GM18861 (cell line): ENCODE measurements around the gene STK40.

Experiments used
- ATAC-seq: cut with Tn5 transposase; IDR thresholded peaks from one replicate; pipeline ENCODE4 v1.9.1; 2021; ENCODE audit not compliant: unreplicated experiment

Gene STK40

DNA sequence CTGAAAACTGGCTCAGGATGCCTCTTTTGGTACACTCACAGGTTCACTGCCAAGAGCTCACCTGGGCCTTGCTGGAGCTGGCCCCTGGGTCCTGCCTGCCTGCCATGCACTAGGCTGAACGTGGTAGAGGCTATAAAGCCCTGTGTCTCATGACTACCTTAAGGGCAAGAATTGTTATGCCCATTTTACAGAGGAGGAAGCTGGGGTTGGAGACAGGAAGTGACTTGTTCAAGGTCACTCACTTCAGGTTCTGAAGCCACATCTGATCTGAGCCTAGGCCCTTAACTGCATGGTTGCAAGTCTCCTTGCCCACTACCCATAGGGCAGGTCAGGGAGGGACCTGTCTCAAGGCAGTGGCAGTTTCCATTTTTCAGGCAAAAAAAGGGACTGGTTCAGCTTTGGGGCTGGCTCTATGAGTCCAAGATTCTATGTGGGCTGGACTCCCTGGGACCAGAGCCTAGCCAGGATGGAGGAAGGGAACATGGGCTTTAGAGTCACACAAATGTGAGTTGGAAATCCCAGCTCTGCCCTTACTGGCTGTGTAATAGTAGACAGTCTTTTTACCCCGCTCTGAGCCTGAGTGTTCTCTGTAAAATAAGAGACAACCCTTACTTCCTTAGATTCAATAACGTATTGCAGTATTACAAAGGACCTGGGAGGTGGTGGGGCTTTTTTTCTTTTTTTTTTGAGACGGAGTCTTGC is 7.8 kb downstream of the STK40 start:
- ATAC-seq: no peak

DNA sequence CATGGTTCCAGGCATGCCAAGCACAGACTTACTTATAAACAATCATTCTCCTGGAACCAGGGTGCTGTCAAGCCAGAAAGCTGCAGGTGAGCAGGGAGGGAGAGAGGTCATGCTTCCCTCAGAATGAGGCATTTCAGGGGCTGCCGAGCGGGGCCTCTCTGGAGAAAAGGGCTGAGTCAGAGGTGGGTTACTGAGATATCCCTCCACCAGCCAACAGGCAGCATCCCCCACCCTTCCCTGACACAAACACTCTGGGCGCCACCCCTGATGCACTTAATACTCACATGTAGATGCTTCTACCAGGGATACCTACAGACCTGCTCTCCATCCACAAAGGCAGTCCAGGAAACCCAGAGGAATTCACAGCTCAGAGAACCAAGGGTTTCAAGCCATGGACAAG is 13.1 kb downstream of the STK40 start:
- ATAC-seq: no peak

DNA sequence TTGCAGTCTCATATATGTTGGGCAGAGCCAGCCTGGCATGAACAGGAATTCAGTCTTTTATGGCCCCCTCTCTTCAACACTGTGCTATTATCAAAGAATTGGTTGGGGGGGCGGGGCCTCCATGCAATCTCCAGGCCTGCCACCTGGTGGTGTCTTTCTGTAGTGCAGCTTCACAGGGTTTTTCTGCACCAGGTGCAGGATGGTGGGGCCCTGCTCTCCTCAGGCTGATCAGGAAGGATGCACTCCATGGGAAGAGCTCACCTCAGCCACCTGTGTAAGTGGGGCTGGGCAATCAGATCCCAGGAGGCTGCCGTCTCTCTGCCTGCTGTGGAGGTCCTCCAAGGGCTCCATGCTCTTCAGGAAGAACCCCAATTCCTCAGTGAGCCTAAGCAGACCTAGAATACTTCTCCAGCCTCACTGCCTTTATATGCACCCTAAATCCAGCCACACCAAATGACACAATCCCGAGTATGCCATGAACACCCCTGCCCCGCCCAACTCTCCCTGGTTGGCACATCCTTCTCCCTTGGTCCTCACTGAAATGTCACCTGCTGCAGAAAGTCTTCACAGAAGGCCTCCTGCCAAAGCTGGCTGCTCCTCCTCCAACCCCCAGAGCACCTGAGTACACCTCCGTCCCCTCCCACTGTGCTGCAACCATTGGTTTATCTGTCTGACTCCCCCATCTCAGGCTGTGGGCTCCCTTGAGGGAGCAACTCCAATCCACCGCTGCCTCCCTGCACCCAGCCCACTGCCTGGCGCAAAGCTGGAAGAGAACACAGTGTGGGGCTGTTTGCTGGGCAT is 16.5 kb downstream of the STK40 start:
- ATAC-seq: no peak

DNA sequence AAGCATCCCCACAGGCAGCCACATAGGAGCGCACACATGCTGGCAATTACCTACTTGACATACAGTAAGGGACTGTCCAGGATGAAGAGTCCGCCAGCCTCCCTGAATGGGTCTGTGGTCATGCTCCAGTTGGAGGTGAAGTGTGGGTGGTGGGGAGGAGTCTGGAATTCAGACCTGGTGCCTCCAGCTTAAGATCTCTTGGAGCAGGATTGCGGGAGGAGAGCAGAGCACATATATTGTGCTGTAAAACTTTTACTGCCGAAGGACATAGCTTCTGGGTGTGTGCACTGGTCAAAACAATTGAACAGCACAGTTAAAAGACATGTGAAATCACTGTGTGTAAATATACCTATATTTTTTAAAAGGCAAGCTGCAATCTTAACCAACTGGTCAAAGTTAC is 17.9 kb downstream of the STK40 start:
- no peak for ATAC-seq

DNA sequence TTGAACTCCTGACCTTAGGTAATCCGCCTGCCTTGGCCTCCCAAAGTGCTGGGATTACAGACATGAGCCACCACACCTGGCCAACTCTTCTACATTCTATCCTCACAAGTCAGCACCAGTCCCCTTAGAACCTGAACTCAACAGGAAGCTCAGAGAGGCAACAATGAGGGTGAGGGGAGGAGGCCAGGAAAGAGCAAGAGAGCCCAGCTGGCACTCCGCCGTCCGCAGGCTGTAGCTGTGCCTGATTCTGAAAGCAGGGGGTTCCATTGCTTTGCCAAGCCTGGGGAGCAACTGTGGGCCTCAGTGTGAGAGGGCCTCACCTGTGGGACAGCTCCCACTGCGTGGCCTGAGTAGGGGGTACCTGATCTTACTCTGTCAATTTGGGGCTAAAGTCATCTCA is 18.7 kb downstream of the STK40 start:
- ATAC-seq: no peak

DNA sequence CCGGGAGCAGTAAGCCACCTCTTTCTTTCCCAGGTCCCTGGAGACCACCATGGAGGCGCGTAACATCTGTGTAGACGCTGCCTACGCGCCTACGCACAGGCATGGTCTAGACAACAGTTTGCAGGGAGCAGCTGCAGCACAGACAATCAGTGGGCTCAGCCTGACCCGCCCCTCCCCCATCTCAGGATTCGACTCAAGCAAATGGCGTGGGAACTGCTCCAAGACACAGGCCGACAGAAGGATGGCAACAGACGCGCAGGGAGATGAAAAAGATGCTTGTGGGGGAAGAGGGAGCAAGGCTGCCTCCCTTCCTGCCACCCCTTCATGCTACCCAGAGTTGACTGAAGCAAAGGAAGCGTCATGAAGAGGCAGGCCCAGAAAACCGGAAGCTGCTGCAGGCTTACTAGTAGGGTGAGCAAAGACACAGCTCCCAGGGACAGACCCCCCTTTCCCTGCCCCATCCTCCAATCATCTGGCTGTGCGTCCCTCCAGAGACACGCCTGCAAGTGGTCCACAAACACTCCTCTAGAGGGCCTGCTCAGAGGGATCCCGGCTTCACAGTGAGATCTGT is 19.5 kb downstream of the STK40 start:
- ATAC-seq: no peak

DNA sequence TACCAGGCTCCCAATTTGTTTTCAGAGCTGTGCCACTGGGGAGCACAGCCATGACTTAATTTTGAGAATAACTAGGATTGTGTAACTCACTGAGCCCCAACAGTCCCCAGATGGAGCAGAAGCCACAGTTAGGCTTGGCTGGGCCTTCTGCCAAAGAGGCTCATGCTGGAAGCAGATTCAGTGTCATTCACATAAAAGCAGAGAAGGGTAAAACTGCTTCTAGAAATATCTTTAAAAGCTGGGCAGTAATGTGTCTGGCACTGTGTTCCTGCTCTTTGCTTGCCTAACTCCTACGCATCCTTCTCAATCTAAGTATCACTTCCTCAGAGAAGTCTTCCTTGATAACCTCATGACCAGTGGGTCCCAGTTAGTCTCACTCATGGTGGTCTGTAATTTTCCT is 20.3 kb downstream of the STK40 start:
- no peak for ATAC-seq

DNA sequence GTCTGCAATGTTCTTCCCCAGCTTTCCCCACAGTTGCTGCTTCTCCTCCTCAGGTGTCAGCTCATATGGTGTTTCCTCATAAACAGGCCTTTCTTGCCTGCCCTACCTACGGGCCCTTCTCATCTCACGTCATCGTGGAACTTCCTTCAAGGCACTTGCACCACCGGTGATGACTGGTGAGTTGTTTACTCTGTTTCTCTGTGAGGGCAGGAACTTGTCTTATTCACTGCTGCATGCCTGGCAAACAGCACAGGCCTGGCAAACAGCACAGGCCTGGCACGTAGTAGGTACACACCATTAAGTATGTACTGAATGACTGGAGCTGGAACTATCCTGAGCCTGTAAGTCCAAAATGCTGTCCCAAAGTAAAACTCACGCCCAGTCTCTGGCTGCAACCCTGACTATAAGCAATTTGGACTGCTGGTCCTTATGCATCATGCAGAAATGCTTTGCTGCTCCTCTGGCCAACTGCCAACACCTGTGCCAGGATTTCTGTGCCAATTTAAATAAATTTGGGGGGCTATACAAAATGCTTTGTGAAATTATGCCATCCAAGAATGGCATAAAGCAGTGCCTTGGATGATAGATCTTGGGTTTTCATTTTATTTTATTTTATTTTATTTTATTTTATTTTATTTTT is 25.7 kb downstream of the STK40 start:
- no peak for ATAC-seq

DNA sequence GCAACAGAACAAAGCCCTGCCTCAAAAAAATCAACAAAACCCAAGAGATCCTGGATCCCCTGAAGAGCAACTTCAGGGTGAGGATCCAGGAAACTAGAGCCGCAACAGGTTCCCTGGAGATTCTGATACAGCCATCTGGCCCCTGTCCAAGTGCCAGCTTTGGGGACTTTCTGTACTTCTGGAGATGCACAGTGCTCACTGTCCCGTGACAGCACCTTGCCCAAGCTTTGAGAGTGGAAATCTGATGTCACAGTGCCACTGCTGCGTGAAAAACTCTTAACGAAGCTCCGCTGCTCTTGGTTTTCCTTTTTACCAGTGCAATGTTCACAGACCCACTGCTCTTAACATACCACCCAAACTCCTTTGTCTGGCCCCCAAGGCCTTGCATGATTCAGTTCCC is 26.3 kb downstream of the STK40 start:
- ATAC-seq: no peak

DNA sequence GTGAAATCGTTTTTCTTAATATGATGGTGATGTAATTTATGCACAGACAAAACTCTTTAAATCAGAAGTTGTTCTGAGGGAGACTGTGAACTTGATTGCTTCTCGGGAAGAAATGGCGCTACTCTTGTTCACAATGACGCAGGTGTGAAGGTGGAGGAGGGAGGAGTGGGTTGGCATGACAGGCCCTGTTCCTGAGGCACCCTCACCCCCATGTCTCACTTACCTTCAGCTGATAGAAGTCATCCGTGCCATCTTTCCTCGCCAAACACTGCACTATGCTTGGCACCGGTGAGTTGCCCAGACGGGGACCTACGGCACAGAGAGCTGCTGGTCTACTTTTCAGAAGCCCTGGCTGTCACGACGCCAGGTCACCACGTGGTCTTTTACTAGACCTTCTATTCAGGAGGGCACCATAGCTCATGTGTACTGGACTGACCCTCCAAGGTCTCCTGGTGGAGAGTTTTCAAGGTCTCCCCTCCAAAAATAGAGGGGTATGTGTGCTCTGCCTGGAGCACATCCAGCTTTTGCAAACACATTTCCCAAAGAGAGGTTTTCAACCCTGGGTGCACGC is 27.1 kb downstream of the STK40 start:
- no peak for ATAC-seq

DNA sequence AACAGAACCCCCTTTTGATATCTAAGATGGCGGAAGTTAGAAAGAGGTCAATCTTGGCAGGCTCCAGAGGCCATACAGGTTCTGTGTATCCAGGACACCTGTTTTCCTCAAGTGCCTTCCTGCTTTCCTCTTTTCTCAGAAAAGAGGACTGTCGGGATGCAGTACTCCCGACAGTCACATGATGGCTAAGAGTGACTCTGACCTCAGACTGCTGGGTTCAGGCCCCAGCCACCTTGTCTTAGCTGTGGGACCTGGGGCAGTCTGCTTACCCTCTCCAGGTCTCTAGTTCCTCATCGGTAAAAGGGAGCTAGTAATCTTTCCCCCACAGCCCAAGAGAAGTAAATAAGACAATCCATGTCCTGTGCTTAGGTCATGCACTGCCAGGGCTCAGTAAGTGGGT is 29.9 kb downstream of the STK40 start:
- ATAC-seq: no peak

DNA sequence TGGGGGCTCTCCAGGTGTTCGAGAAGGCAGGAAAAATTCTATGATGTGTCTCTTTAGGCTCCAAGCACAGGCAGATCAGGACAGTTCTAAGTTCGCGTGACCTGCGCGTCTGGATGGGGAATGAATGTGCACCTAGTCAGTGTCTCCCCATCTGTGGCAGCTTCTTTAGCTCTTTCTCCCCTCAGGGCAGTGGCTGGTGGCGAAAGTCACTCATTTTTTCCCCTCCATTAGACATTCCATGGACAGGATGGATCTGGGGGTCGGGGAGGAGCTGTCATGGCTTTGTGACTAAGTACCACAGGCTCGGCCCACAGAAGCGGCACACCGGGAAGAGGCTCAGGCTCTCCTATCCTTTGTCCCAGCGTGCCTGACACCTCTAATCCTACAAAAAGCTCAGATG is 31.2 kb downstream of the STK40 start:
- no peak for ATAC-seq

DNA sequence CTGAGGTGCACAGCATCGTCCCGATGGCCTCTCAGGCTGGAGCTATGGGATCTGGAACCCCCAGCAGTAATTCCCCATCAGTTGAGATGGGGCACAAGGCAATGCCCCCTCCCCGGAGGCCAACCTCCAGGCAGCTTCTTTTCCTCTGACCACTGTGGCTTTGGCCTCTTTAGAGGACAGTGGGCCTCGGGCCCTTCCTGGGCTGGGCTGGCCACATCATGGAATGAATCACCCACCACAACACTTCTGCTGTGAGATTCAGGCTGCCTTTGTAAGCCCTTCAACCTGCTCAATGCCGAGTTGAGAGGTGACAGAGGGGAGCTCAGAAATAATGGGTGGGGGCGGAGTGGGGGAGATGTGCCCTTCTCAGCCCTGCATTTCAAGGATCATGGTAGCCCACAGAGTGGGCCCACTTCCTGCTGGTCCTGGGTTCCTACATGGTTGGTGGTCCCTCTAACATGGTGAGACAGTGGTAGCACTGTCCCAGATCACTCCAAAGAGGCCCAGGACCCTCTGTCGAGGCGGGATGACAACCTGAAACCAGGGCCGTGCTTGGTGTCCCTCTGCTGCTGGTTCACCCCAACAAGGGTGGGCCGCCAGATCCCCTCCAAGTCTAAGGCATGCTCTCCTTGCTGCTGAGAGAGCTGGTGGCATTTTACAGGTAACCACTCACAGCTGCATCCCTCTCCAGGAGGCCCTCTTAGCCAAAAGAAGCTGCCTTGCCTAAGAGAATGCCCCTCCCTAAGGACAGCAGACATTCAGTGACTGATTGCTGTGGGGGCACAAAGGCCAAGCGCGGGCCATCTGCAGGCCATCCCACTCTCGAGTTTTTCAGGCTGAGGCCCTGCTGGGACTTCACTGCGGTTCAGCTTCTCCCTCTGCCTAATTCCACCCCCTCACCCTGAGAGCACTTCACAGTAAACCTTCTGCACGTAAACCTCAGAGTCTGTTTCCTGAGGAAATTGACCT is 32.5 kb downstream of the STK40 start:
- ATAC-seq: no peak

DNA sequence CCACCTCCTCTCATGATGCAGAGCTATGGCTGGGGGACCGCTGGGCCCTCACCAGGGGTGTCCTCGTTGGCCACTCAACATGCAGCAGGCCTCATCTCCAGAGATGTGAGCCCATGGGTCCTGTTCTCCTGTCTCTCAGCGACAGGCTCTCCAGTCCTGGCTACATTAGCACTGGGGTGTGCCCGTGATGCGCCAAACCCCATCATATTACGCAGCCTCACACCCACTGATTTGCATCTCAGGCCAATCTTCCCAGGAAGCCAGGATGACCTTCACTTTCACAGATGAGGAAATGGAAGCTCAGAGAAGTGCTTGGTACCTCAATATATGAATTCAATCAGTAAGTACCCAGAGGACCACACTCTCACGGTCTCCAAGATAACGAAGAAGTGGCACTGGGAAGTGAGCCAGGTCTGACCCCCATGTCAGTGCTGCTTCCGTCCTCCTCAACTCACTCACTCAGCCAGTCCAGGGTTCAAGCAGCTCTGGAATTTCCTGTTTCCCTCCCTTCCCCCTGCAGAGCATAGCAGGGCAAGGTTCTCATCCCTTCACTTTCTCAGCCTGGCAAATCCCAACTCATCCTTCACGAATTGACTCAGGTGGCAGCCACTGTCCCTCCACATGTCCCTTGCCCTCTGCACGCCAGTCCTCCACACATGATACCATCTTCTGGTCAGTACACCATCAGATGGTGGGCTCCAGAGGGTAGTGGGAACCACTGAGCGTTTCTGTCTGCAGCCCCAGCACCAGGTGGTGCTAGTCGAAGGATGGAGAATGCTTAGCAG is 33.4 kb downstream of the STK40 start:
- no peak for ATAC-seq

DNA sequence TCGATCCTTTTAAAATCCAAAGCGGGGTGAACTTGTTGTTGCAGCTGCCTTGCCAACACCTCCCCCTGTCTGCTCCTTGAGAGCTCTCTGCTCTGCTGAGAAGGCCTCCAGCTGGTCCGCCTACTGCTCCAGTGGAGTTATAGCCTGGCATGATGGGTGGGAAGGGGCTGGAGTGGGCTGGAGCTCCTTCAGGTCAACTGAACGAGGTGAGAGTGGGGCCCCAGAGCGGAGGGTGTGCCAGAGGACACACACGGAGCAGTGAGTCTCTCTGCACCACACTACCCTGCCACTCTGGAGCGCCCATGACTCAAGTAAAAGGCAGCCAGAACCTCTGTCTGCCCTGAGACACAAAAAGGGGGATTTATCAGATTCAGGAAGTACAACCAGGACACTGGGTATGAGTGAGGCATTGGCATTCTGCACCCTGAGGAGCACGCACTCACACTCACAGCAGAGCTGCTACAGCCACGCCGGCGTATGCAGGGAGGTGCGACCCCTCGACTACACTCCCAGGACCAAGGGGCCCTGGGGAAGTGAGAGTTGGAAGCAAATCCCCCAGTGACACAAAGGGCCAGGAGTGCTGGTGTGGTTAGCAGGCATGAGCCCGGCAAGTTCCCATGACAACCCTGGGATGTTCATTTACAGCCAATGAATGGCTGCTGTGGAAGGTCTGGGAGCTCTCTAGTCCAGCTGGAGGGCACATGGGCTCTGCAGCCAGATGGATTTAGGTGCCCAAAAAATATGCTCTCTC is 34.3 kb downstream of the STK40 start:
- no peak for ATAC-seq

DNA sequence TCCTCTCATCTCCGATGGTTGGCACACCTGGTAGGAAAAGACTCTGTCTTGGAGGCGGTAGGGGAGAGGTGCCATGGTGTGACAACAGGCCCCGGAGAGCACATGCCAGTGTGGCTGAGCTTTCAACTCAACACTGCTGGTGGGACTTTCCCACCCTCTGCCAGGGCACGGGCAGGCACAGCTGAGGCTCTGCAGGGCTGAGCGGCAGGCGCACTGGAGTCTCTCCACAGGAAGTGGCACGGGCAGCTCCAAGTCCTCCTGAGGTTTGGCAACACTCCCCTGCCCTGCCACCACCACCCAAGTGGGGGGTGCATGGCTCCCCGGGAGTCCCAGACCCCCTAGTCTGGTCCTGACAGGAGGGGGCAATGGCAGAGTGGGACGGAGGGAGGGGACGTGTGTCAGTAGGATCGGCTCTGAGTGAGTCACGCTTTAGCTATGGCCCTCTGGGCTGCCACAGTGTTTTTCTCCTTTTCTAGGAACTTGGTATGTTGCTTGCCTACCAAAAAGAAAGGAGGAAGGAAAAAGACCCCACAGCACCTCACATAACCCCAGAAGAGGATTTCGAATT is 35.0 kb downstream of the STK40 start:
- ATAC-seq: no peak

DNA sequence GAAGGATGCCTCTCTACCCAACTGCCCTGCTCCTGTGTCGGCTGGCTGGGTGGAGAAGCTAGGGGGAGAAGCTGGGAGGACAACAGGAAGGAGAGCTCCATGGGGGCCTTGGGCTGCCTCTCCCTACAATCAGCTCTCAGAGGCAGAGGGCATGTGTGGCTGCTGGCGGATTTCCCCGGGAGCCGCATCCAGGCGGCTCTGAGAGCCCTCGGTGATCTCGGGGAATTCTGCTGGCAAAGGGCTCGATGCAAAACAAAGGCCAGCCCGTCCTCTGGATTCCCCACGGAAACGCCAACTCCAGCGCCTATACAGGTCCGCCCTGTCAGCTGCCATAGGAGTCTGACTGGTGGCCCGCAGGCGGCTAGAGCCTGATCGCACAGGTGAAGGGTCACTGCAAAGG is 35.9 kb downstream of the STK40 start:
- ATAC-seq: no peak

DNA sequence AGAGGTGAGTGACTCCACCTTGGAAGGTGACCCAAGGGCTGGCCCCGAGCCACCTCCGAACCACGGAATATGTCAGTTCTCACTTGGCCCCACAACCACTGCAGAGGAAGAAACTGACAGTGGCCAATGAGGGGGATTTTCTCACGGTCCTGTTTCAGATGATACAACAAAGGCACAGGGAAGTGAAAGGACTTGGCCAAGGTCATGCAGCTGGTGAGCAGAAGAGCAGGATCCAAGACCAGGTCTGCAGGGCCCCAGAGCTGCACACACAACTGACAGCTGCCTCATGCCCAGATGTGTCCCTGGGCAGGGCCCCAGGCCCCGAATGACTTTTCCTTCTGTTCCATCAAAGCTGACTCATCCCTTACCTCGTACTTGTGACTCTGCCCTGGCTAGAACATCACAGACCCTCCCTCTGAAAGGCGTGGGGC is 36.5 kb downstream of the STK40 start:
- ATAC-seq: no peak
